Stimulated activated naive CD8-positive, alpha-beta T cell treated with anti-CD3 and anti-CD28 coated beads, Interleukin-15, Interleukin-2, amounts not matched to agents 100 U/mL and 50 U/mL, for 24 hours (primary cell): ENCODE measurements around the gene CLEC18B.
"Not testable (repeated sequence)": the region's sequence is repeated elsewhere in the genome, so short reads cannot be mapped to it uniquely, and the experiment has no call there.

Experiments
- ATAC-seq: fragments of 150-1000 bp; cut with Tn5 transposase; one replicate; pipeline ENCODE4 v1.10.0; 2021
- DNase-seq: peaks from one replicate; pipeline ENCODE4 v3.0.0; 2021

CLEC18B gene

GRCh38 chr16:74443624-74444346 is 22.5 kb upstream of the CLEC18B start:
- ATAC-seq, DNase-seq: not testable (repeated sequence)

- ATAC-seq (no peak), DNase-seq (no peak)
Measured at GRCh38 chr16:74439685-74440084, 18.4 kb upstream of the CLEC18B start.

GRCh38 chr16:74438492-74438979 is 17.3 kb upstream of the CLEC18B start:
- no peak for DNase-seq

GRCh38 chr16:74431516-74431915 is 10.2 kb upstream of the CLEC18B start:
- ATAC-seq (no peak), DNase-seq (no peak)

More at GRCh38 chr16:74438492-74438979, 17.3 kb upstream of the CLEC18B start:
- peak; percentile 89 for ATAC-seq

GRCh38 chr16:74430036-74430712 is 8.9 kb upstream of the CLEC18B start:
- peak; percentile 39 for DNase-seq

GRCh38 chr16:74428493-74428892 is 7.2 kb upstream of the CLEC18B start:
- DNase-seq, ATAC-seq: not testable (repeated sequence)

More at GRCh38 chr16:74430036-74430712, 8.9 kb upstream of the CLEC18B start:
- peak; percentile 72 for ATAC-seq

- not testable (repeated sequence) for ATAC-seq, DNase-seq
Measured at GRCh38 chr16:74425751-74426150, 4.5 kb upstream of the CLEC18B start.

- DNase-seq, ATAC-seq: not testable (repeated sequence)
Measured at GRCh38 chr16:74423721-74424120, 2.4 kb upstream of the CLEC18B start.

GRCh38 chr16:74422086-74422485 is 808 bp upstream of the CLEC18B start:
- ATAC-seq, DNase-seq: not testable (repeated sequence)

GRCh38 chr16:74421482-74421785 is 156 bp upstream of the CLEC18B start:
- DNase-seq, ATAC-seq: not testable (repeated sequence)

GRCh38 chr16:74419811-74420210 is 1.5 kb downstream of the CLEC18B start:
- not testable (repeated sequence) for DNase-seq
- peak; percentile 28 for ATAC-seq

- DNase-seq, ATAC-seq: not testable (repeated sequence)
Measured at GRCh38 chr16:74417897-74418296, 3.4 kb downstream of the CLEC18B start.

GRCh38 chr16:74413920-74414319 is 7.4 kb downstream of the CLEC18B start:
- not testable (repeated sequence) for ATAC-seq, DNase-seq

- not testable (repeated sequence) for DNase-seq, ATAC-seq
Measured at GRCh38 chr16:74413485-74413884, 7.8 kb downstream of the CLEC18B start.

- DNase-seq, ATAC-seq: not testable (repeated sequence)
Measured at GRCh38 chr16:74412775-74413390, 8.4 kb downstream of the CLEC18B start.

- DNase-seq, ATAC-seq: not testable (repeated sequence)
Measured at GRCh38 chr16:74412138-74412774, 9.0 kb downstream of the CLEC18B start.

- not testable (repeated sequence) for ATAC-seq, DNase-seq
Measured at GRCh38 chr16:74410981-74411380, 10.3 kb downstream of the CLEC18B start.

- DNase-seq, result not testable (repeated sequence)
- ATAC-seq, result peak; percentile 5
Measured at GRCh38 chr16:74410057-74410957, 11.0 kb downstream of the CLEC18B start.

- DNase-seq, ATAC-seq: not testable (repeated sequence)
Measured at GRCh38 chr16:74409185-74409981, 11.9 kb downstream of the CLEC18B start.

GRCh38 chr16:74407362-74407705 is 13.9 kb downstream of the CLEC18B start:
- ATAC-seq, DNase-seq: not testable (repeated sequence)
